ENCODE data around the gene SIPA1.
"Not testable (repeated sequence)": the region's sequence is repeated elsewhere in the genome, so short reads cannot be mapped to it uniquely, and the experiment has no call there.

Gene SIPA1

GRCh38 chr11:65625628-65626342, 12.1 kb upstream of the SIPA1 start:
- DNase-seq, result peak; percentile 49

- DNase-seq, result no peak
Measured at GRCh38 chr11:65627202-65627601, 10.7 kb upstream of the SIPA1 start.

GRCh38 chr11:65629579-65629978, 8.3 kb upstream of the SIPA1 start:
- DNase-seq, result no peak

- DNase-seq, result no peak
Measured at GRCh38 chr11:65630215-65630614, 7.7 kb upstream of the SIPA1 start.

- DNase-seq, result no peak
Measured at GRCh38 chr11:65633390-65634108, 4.4 kb upstream of the SIPA1 start.

GRCh38 chr11:65634109-65634436, 3.8 kb upstream of the SIPA1 start:
- DNase-seq, result no peak

- no peak for DNase-seq
Measured at GRCh38 chr11:65634440-65634839, 3.5 kb upstream of the SIPA1 start.

- no peak for DNase-seq
Measured at GRCh38 chr11:65634905-65635731, 2.8 kb upstream of the SIPA1 start.

GRCh38 chr11:65636108-65637031, 1.5 kb upstream of the SIPA1 start:
- no peak for DNase-seq

GRCh38 chr11:65637032-65637557, 806 bp upstream of the SIPA1 start:
- DNase-seq, result no peak

GRCh38 chr11:65639228-65639597, 1.3 kb downstream of the SIPA1 start:
- DNase-seq, result not testable (repeated sequence)

- no peak for DNase-seq
Measured at GRCh38 chr11:65639623-65640482, 2.0 kb downstream of the SIPA1 start.

GRCh38 chr11:65640483-65641296, 2.8 kb downstream of the SIPA1 start:
- no peak for DNase-seq

- DNase-seq, result peak; percentile 73
Measured at GRCh38 chr11:65641297-65642013, 3.6 kb downstream of the SIPA1 start.

- DNase-seq, result peak; percentile 73
Measured at GRCh38 chr11:65642014-65642671, 4.2 kb downstream of the SIPA1 start.

GRCh38 chr11:65643971-65644370, 6.1 kb downstream of the SIPA1 start:
- DNase-seq, result no peak

GRCh38 chr11:65644837-65645236, 6.9 kb downstream of the SIPA1 start:
- no peak for DNase-seq

GRCh38 chr11:65645710-65646109, 7.8 kb downstream of the SIPA1 start:
- no peak for DNase-seq

GRCh38 chr11:65646288-65646957, 8.5 kb downstream of the SIPA1 start:
- DNase-seq, result no peak

All from NCI-H82 (cell line).